Stimulated activated CD8-positive, alpha-beta memory T cell treated with anti-CD3 and anti-CD28 coated beads, Interleukin-12 subunit alpha, Interleukin-12 subunit beta, amount 100 ng/mL, for 1 hour (primary cell): ENCODE results near the gene NUP85.
"Not testable (repeated sequence)": the region's sequence is repeated elsewhere in the genome, so short reads cannot be mapped to it uniquely, and the experiment has no call there.

Experiments
- DNase-seq: peaks from one replicate; pipeline ENCODE4 v3.0.0-alpha.2; 2020; ENCODE audit warnings: low read depth

NUP85 gene, protein sequence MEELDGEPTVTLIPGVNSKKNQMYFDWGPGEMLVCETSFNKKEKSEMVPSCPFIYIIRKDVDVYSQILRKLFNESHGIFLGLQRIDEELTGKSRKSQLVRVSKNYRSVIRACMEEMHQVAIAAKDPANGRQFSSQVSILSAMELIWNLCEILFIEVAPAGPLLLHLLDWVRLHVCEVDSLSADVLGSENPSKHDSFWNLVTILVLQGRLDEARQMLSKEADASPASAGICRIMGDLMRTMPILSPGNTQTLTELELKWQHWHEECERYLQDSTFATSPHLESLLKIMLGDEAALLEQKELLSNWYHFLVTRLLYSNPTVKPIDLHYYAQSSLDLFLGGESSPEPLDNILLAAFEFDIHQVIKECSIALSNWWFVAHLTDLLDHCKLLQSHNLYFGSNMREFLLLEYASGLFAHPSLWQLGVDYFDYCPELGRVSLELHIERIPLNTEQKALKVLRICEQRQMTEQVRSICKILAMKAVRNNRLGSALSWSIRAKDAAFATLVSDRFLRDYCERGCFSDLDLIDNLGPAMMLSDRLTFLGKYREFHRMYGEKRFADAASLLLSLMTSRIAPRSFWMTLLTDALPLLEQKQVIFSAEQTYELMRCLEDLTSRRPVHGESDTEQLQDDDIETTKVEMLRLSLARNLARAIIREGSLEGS

DNA sequence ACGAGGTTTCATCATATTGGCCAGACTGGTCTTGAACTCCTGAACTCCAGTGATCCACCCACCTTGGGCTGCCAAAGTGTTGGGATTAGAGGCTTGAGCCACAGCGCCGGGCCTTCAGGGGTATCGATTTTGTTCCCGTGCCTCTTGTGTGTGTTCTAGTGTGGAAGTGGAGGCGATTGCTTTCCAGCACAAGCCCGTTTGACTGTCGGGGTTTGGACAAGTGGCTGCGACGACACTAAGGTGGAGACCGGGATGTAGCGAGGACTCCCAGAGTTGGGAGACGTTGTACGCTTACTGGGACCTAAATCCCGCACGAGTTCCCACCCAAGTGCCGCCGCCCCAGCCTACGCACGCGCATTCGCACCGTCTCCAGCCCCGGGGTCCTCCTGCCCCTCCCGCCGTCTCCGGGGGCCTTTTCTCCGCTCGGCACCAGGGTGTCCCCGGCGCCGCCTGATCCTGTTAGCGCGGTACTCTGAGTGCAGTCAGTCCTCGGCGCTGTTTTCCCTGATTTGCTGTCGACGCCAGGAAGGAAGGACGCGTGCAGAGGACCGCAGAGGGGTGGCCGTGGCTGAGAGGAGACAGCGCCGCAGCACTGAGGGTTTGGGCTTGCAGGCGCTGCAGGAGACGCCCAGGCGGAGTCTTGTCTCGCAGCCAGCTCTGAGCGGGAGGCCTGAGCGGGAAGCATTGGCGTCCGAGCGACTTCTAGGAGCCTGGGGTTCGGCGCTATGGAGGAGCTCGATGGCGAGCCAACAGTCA is at the start of gene NUP85:
NUP85 (plus strand) TSS at position 643 of the 756 bp plus-strand sequence; CDS start at position 726, 83 bp downstream.
- peak; percentile 88 for DNase-seq

DNA sequence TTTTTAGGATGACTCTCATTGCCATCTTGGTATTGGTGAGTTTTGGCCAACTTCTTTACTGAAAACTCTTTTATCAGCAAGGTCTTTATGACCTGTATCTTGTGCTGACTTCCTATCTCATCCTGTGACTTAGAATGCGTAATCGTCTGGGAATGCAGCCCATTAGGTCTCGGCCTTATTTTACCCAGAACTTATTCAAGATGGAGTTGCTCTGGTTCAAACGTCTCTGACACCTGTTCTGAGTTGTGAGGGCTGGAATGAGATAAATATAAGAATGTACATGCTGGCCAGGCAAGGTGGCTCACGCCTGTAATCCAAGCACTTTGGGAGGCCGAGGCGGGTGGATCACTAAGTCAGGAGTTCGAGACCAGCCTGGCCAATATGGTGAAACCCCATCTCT is 47.0 kb upstream of the NUP85 start:
- DNase-seq: not testable (repeated sequence)

DNA sequence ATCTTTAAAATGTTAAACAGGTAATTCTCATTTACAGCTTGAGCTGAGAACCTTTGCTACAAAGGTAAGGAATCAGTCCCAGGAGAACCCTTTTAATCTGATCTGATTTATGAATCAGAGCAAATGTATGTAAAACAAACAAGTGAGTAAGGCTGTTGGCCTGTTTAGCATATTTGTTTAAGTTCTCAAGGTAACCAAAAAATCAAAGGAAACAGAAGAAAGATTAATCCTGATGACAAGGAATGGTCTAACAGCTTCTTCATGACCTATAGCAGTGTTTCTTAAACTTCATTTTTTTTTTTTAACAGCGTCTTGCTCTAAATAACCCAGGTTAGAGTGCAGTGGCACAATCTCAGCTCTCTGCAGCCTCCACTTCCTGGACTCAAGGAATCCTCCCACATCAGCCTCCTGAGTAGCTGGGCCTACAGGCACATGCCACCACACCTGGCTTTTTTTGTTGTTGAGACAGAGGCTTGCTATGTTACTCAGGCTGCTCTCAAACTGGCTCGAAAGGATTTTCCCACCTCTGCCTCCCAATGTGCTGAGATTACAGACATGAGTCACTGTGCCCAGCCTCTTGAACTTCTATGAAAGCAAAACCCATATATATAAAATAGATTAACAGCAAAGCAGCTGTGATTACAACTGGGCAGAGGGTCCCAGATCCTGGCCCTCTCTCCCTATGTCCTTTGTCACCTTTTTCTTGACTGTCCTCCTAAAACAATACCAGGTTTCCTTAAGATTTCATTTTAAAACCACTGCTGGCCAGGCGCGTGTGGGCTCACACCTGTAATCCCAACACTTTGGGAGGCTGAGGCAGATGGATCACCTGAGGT is 46.1 kb upstream of the NUP85 start:
- DNase-seq: no peak

DNA sequence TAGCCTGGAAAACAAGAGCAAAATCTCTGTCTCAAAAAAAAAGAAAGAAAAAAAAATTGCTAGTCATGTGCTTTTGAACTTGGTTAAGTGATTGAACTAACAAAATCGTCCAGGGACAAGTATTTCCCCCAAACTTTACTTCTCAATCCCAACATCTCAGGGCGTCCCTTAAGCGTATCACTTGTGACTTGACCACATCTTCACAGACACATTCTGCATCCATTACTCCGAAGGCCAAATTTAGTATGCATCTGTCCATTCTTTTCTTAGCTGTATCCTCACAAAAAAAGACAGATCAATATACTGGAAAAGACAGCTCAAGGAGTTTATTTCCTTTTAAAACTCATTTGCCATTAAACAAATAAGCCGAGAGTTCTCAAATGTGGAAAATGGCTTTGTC is 45.3 kb upstream of the NUP85 start:
- DNase-seq: no peak

DNA sequence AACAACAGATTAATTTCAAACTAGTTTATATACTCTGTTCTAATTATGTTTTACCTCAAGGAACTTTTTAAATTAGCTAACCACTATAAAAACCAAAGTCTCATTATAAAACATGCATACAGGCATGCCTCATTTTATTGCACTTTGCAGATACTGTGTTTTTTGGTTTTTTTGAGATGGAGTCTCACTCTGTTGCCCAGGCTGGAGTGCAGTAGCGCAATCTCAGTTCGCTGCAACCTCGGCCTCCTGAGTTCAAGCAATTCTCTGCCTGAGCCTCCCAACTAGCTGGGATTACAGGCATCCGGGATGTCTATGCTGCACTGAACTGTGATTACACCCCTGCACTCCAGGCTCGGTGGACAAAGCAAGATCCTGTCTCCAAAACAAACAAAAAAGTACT is 42.4 kb upstream of the NUP85 start:
- DNase-seq: no peak

DNA sequence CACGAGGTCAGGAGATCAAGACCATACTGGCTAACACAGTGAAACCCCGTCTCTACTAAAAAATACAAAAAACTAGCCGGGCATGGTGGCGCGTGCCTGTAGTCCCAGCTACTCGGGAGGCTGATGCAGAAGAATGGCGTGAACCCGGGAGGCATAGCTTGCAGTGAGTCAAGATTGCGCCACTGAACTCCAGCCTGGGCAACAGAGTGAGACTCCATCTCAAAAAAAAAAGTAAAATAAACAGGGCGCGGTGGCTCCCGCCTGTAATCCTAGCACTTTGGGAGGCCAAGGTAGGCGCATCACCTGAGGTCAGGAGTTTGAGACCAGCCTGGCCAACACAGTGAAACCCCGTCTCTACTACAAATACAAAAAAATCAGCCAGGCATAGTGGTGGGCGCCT is 40.9 kb upstream of the NUP85 start:
- not testable (repeated sequence) for DNase-seq

DNA sequence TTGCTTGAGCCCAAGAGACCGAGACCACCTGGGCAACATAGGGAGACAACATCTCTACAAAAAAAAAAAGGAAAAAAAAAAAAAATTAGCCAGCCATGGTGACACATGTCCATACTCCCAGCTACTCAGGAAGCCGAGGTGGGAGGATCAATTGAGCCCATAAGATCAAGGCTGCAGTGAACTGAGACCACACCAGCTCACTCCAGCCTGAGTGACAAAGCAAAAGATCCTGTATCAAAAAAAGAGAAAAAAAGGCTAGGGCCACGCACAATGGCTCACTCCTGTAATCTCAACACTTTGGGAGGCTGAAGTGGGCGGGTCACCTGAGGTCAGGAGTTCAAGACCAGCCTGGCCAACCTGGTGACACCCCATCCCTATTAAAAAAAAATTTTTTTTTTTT is 36.5 kb upstream of the NUP85 start:
- DNase-seq: no peak

DNA sequence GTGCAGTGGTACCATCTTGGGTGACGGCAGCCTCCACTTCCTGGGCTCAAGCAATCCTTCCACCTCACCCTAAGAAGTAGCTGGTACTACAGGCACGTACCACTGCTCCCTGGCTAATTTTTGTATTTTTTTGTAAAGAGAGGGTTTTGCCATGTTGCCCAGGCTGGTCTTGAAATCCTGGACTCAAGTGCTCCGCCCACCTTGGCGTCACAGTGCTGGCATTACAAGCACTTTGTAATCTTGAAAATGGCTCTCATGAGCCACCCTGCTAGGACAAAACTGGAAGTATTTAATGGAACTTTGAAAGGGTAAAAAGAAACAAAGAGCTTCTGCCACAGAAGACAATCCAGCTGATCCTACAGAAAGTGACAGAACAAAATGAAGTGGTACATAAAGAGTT is 32.0 kb upstream of the NUP85 start:
- DNase-seq: no peak

DNA sequence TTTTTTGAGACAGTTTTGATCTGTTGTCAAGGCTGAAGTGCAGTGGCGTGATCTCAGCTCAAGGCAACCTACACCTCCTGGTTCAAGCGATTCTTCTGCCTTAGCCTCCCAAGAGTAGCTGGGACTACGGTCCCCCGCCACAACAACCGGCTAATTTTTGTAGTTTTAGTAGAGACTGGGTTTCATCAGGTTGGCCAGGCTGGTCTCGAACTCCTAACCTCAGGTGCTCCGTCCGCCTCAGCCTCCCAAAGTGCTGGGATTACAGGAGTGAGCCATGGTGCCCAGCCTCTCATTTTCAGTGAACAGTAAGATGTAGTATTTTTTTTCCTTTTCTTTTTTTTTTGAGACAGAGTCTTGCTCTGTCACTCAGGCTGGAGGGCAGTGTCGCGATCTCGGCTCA is 30.5 kb upstream of the NUP85 start:
- DNase-seq: no peak

DNA sequence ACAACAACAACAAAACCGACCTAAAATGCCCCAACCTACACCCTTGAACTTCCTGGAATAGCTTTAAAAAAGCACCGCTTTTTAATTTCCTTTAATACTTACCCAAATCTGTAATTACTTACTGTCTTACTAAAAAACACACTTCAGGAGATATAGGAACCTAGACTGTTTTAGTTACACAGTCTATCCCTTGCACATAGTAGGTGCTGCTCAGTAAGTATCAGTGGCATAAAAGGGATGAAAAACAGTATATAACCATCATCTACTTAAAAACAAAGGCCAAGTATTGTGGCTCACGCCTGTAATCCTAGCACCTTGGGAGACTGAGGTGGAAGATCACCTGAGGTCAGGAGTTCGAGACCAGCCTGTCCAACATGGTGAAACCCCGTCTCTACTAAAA is 28.9 kb upstream of the NUP85 start:
- DNase-seq: no peak

DNA sequence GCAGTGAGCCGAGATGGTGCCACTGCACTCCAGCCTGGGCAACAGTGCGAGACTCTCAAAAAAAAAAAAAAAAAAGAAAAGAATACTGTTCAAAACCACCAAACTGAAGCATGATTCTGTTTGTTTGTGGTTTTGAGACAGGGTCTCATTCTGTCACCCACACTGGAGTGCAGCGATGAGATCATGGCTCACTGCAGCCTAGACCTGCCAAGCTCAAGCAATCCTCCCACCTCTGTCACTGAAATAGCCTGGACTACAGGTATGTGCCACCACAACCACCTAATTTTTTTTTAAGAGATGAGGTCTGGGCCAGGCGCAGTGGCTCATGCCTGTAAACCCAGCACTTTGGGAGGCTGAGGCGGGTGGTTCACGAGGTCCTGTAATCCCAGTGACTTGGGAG is 27.0 kb upstream of the NUP85 start:
- DNase-seq: no peak

DNA sequence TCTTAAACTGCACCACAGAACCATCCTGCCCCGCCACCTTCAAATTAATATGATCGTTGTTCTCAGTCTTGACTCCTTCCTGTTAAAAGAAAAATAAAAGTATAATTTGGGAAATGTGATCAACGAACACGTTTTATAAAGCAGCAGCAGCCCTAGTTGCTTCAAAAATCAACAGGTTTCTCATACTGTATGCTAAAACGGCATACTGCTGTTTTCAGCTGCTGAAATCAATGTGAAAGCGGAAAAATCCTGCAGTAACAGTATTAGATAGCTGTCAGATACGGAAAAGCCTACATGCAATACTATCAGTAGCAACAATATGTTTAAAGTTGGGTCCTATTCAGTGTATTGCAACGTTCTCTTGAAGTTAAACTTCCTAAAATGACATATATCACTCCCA is 24.4 kb upstream of the NUP85 start:
- no peak for DNase-seq

DNA sequence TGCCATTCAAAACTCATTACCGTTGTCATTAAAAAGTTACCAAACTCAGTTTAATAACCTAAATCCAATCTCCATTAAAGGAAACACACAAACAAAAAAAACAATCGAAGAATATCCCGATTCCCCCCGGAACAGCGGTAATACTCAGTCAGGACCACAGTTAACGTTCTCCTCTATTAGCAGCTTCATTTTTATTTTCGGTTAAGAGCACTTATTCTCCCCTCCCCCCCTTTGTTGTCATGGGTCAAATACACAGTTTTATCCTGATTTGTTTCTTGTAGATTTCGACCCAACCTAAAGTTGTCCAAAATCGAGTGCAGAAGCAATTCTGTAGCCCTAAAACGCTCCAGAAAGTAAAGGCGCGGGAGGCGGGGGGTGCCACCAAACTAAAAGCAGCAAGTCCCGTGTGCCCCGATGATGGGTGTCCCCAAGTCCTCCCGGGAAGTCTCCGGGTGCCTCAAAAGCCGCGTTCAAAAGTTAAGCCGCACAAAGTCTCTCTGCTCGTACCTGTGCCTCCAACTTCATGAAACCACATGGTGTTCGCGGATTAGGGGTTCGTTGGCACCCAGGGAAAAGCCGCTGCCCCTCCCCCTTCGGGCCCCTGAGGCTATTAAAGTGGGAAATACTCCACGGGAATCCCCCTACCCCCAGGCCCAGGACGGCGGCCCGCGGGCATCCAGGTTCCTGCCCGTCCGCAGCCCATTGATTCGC is 23.7 kb upstream of the NUP85 start:
- DNase-seq: peak; percentile 13

DNA sequence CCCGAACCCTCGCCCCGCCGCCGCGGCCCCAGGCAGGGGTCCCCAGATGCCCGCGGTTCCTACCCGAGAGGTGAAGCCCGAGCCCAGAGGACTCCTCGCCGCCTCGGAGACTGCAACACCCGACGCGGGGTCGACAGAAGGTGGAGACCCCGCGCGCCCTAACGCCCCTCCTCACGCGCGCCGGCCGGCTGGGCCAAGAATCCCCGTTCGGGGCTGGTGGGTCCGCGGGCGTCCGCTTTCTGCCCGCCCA is 23.2 kb upstream of the NUP85 start:
- no peak for DNase-seq

DNA sequence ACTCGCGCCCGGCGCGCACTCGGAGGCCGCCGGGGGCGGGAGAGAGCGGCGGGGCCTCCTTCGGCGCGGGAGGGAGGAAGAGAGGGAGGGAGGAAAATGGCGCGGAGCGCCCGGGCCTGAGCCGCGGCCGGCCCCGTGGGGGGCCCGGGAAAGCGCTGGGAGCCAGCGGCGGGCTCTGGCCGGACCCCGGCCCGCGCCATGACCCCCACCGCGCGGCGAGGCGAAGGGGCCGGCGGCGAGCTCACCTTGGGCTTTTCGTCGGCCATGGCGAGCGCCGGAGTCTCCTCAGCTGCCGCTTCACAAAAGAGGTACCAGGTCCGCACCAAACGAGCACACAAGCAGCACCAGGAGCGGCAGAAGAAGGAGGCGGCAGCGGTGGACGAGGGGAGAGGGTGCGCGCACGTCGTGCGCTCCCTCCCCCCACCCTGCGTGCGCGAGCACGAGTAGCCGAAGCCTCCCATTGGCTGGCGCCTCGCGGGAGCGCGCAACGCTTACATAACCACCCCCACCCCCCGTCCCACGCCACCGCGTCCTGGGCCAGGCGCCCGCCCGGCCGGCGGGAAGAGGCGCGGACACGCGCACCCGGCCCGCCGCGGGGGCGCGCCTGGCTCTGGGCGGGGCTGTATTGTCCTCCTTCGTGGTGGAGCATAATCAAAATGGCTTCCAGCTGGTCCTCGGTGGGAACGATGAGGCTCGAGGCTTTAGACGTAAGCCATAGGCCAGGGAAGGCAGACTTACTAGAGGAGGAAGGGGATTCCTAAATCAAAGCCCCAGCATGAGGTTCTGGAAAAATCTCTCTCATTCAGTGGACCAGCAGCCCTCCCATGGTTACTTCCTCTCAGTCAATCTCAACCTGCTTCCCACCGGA is 22.7 kb upstream of the NUP85 start, which contains the start of gene SUMO2:
SUMO2 (minus strand) TSS at position 391 of the 868 bp plus-strand sequence; CDS start at position 266, 125 bp downstream.
- DNase-seq: peak; percentile 90

DNA sequence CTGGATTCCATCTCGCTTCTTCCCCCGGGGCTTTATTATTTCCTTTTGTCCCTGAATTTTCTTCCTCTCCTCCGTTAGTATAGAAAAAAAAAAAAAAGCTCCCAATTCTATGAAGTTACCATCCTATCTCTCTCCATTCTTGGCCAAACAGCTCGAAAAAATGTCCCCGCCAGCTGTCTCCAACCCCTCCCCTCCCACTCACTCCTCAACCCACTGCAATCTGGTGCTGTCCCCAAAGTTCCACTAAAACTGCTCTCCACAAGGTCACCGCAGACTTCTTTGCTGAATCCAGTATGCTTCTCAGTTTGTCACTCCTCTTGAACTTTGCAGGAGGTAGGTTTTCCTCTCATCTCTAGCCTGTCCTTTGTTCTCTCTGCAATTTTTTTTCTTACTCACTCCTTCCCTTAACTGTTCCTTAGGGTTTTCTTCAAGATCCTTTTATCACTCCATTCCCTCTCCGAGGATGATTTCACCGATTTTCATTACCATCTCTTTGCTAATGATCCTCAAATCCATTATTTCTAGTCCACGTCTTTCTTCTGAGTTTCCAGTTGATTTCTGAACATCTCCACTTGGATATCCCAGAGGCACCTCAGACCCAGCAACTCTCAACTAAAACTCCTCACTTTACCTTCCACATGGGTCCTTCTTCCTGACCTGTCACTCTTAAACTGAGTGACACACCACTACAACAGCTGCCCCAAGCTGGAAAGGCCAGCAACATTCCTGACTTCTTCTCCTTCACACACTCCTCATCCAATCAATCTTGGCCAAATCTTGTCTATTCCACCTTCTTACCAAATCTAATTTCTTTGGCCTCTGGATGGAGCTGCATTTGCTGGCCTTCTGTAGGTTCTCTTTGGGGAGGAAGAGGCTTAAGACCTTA is 21.2 kb upstream of the NUP85 start:
- DNase-seq: no peak

DNA sequence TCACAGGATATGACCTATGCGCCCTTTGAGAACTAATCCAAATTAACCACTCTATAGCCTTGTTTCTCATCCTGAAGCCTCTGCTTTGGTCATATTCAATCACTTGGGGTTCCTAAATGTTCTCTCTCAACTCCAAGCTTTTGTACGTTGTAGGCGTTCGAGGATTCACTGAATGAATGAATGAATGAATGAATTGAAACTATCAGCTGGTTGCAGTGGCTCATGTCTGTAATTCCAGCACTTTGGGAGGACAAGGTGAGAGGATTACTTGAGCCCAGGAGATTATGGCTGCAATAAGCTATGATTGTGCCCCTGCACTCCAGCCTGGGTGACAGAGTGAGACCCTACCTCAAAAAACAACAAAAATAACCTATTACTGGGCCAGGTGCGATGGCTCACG is 16.9 kb upstream of the NUP85 start:
- DNase-seq: no peak

DNA sequence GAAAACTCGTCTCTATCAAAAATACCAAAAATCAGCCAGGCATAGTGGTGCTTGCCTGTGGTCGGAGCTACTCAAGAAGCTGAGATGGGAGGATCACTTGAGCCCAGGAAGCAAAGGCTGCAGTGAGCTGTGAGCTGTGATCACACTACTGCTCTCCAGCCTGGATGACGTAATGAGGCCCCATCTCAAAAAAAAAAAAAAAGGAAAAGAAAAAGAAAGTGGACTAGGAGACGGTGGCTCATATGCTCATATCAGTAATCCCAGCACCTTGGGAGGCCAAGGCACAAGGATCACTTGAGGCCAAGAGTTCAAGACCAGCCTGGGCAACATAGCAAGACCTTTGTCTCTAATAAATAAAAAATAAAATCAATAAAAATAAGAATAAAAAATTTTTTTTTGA is 13.9 kb upstream of the NUP85 start:
- no peak for DNase-seq

DNA sequence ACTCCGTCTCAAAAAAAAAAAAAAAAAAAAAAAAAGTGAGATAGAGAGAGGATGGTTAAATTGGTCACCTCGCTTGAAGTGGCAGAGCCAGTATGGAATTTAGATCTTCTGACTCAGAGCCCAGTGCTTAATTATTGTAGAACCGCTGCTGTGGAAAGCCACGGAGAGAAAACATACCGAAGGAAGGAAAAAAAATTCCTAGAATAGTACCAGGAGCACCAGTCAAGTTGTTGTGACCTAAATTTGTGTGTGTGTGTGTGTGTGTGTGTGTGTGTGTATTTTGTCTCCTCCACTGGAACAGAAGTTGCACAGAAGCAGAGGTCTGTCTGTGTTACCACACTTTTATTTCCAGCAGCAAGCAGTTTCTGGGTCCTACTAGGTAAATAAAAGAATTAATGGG is 10.6 kb upstream of the NUP85 start:
- no peak for DNase-seq
